ENCODE measurements around the gene IFI27L1.

IFI27L1 gene

GRCh38 chr14:94128216-94128839 is 47.2 kb downstream of the IFI27L1 start:
- DNase-seq (ENCODE audit: extremely low spot score, insufficient read length, low read depth) = no peak
- no peak for FAIRE-seq

DNA sequence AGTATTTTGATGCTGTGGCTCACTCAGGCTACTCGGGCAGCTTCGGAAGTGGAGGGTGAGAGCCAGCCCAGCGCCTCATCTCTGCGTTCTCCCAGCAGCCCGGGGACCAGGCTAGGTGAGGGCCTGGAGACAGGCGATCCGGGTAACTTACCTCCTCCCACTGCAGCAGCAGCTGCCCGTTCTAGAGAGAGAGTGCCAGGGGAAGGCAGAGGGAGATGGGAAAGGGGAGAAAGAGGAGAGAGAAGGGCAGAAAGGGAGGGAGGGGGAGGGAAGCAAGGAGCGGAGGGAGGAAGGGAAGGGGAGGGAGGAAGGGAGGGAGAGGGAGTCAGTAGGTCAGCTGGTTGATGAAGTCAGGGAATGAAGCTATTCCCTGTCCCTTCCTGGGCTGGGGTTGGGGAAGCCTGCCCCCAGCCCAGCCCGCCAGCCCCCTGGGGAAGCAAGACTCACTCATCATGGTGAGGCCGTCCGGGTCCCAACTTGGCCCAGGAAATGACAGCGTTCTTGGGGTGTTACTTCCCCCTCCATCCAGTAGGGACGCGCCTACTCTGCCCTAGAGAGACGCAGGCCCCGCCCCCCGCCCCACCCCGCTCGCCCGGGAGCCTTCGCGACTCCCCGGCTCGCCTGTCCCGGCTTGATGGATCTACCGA is 48.1 kb downstream of the IFI27L1 start, which contains the start of gene IFI27L2:
Gene IFI27L2 (minus strand): TSS at position 494 of the 647 bp plus-strand sequence. CDS start 40 bp downstream, at position 454.
- peak; percentile 85 for FAIRE-seq
- peak; percentile 86 for DNase-seq (ENCODE audit: extremely low spot score, insufficient read length, low read depth)

- DNase-seq (ENCODE audit: extremely low spot score, insufficient read length, low read depth) (no peak), FAIRE-seq (peak; percentile 67)
Observed at GRCh38 chr14:94129758-94130414, 48.8 kb downstream of the IFI27L1 start.

DNA sequence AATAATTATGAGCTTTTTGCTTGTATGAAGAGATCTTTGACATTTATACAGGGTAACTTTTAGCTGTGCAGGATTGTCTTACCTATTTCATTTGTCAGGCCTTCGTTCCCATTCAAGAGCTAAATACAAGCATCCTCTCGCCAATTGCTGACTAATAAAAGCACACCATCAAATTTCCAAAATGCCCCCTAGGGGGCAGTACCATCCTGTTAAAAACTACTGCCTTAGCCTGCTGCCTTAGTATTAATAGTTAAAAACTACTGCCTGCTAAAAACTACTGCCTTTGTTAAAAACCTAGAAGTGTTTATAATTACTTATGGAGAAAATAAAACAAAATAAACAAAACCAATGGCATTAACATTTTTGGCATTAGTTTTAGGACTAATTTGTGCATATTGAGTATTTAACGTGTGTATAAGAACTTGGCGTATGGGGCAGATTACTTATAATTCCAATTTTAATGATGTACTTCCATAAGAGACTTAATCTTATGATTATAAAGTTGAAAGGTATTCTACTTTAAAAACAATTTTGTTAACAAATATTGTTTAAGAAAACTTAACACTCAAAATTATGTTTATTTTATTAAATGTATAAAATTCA is 51.3 kb downstream of the IFI27L1 start:
- FAIRE-seq (peak; percentile 78), DNase-seq (ENCODE audit: extremely low spot score, insufficient read length, low read depth) (peak; percentile 32)

DNA sequence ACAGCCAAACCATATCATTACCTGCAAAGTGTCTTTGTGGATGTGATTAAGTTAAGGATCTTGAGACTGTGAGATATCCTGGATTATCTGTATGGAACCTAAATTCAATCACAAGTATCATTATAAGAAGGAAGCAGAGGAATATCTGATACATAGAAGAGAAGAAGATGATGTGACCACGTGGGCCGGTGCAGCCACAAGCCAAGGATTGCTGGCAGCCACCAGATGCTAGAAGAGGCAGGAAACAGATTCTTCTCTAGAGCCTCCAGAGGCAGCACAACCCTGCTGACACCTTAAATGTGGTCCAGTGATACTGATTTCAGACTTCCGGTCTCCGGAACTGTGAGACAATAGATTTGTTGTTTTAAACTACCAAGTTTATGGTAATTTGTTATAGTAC is 54.4 kb downstream of the IFI27L1 start:
- no peak for DNase-seq (ENCODE audit: extremely low spot score, insufficient read length, low read depth)
- no peak for FAIRE-seq

GRCh38 chr14:94136575-94137331 is 55.6 kb downstream of the IFI27L1 start:
- peak; percentile 97 for FAIRE-seq
- DNase-seq (ENCODE audit: extremely low spot score, insufficient read length, low read depth) = peak; percentile 67

DNA sequence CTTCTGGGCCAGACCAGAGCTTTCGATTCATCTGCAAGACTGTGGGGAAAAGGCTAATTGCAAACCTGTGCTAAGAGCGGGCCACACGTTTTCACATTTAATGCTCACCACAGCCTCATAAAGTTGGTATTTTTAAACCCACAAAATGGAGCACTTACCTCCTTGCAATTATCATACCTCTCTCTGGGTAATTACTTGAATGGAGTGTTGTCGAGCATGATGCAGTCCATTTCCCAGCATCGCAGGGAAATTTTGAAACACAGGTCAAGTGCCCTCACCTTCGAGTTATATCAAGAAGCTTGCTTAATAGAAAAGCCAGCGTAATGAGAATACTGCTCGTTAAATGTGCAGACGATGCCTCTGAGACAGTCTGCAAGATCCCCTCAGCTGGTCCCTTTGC is 57.1 kb downstream of the IFI27L1 start:
- FAIRE-seq (no peak), DNase-seq (ENCODE audit: extremely low spot score, insufficient read length, low read depth) (no peak)

GRCh38 chr14:94139006-94139405 is 57.9 kb downstream of the IFI27L1 start:
- no peak for DNase-seq (ENCODE audit: extremely low spot score, insufficient read length, low read depth)
- no peak for FAIRE-seq

DNA sequence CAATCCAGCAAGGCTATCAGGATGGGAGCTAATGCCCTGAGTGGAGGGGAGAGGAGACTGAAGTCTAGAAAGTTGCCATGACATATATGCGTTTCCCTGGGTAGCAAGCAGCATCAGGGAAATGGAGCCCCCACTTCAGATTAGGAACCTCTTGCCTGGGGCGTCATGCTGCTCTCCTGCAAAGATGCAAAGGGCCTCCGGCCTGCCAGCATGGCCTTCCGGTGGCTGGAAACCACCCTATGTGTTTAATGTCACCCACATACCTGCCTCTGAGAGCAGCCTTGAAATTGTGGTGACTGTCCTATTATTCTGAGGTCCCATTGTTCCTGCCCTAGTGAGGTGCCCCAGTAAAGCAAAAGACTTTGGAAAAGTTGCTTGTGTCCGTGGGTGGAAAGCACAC is 58.3 kb downstream of the IFI27L1 start:
- FAIRE-seq (no peak), DNase-seq (ENCODE audit: extremely low spot score, insufficient read length, low read depth) (no peak)

DNA sequence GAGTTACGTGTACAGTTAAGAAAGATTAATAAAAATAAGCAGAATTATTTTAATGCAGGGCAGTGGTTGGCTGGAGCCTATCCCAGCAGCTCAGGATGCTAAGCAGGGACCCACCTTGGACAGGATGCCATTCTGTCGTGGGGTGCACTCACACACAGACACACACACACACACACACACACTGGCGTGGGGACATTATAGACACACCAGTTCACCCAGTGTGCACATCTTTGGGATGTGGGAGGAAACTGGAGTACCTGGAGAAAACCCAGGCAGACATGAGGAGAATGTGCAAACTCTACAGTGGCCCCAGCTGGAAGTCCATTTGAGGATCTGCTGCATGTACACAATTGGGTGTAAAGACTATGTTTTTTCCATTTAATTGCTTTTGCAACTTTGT is 61.1 kb downstream of the IFI27L1 start:
- no peak for DNase-seq (ENCODE audit: extremely low spot score, insufficient read length, low read depth)
- FAIRE-seq = no peak

GRCh38 chr14:94142836-94143235 is 61.7 kb downstream of the IFI27L1 start:
- FAIRE-seq = no peak
- DNase-seq (ENCODE audit: extremely low spot score, insufficient read length, low read depth) = no peak

- no peak for DNase-seq (ENCODE audit: extremely low spot score, insufficient read length, low read depth)
- no peak for FAIRE-seq
Observed at GRCh38 chr14:94143239-94143638, 62.1 kb downstream of the IFI27L1 start.

DNA sequence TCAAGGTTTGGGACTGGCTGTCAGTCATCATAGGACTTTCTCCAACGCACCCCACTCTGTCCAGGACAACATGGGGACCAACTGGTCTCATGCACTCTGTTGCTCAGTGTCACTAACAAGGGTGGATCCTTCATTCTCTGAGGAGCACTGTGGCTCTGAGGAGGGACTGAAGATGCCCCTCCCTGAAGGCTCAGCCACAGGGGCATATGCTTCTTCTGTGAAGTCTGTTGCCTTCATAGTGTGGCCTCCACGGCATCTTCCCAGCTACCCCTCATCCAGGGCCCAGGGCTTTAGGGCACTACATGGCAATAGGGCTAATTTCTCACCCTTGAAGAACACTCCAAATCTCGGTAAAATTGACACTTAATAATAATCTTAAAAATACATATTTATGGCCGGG is 62.6 kb downstream of the IFI27L1 start:
- FAIRE-seq (no peak), DNase-seq (ENCODE audit: extremely low spot score, insufficient read length, low read depth) (no peak)

GRCh38 chr14:94144765-94145164 is 63.7 kb downstream of the IFI27L1 start:
- FAIRE-seq (no peak), DNase-seq (ENCODE audit: extremely low spot score, insufficient read length, low read depth) (no peak)

- no peak for FAIRE-seq
- DNase-seq (ENCODE audit: extremely low spot score, insufficient read length, low read depth) = no peak
Observed at GRCh38 chr14:94145902-94146527, 64.9 kb downstream of the IFI27L1 start.

Measured in GM18507 (cell line).